Vagina (tissue), 2 donors: ENCODE measurements around the gene BAHD1.

ENCODE experiments used
- POLR2A ChIP-seq, 2 donors: fragments of 450-650 bp; IDR thresholded peaks; one replicate each; pipeline ENCODE4 v1.6.1; 2017; ENCODE audit warnings: antibody characterized with exemption in 2 of 2, mild to moderate bottlenecking in 2 of 2, moderate library complexity in 2 of 2
- TF ChIP-seq, protein P1 (sequence below), 3 experiments: fragments of 450-650 bp in 2 of 3; fragments of 200-600 bp in 1 of 3; sonication (generic) in 1 of 3; IDR thresholded peaks; one replicate each; pipeline ENCODE4 v1.5.1; 2017 to 2019; ENCODE audit warnings: antibody characterized with exemption in 3 of 3, mild to moderate bottlenecking in 2 of 3, moderate library complexity in 2 of 3

- TF ChIP-seq, protein P1, sequence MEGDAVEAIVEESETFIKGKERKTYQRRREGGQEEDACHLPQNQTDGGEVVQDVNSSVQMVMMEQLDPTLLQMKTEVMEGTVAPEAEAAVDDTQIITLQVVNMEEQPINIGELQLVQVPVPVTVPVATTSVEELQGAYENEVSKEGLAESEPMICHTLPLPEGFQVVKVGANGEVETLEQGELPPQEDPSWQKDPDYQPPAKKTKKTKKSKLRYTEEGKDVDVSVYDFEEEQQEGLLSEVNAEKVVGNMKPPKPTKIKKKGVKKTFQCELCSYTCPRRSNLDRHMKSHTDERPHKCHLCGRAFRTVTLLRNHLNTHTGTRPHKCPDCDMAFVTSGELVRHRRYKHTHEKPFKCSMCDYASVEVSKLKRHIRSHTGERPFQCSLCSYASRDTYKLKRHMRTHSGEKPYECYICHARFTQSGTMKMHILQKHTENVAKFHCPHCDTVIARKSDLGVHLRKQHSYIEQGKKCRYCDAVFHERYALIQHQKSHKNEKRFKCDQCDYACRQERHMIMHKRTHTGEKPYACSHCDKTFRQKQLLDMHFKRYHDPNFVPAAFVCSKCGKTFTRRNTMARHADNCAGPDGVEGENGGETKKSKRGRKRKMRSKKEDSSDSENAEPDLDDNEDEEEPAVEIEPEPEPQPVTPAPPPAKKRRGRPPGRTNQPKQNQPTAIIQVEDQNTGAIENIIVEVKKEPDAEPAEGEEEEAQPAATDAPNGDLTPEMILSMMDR (IDR thresholded peaks at IDR 0.05) = no peak
- TF ChIP-seq POLR2A (IDR thresholded peaks at IDR 0.05) = no peak
Observed at GRCh38 chr15:40498418-40498817, 57.7 kb downstream of the BAHD1 start.
